K562 (cell line): ENCODE data around the gene HS3ST4. TPM values are rescaled to one million over a fixed set of nuclear protein-coding genes. Genes with fewer than 3 reads are reported as not detected.

Experiments
- ATAC-seq: fragments of 200-7000 bp; cut with Tn5 transposase; 3 replicates; pipeline ENCODE4 v1.9.1; 2020; ENCODE audit warnings: moderate library complexity
- BruUV-seq: library from RNA; stranded (reverse); fragments of 400-500 nt; replicated peaks from 2 replicates; lab custom pipeline; 2021; lab: Mats Ljungman, UMichigan
- CTCF ChIA-PET: fragments of 300-600 bp; formaldehyde crosslinking; extraction: SDS; loops from one replicate; lab custom pipeline; 2021; ENCODE audit warnings: low intra/inter-chr PET ratio; lab: Yijun Ruan, JAX
- POLR2A ChIA-PET: fragments of 300-600, 350-650 bp; sonication (Branson Sonifier 250); formaldehyde crosslinking; extraction: SDS; loops from one replicate; lab custom pipeline; 2021; ENCODE audit warnings: antibody characterized with exemption, inconsistent platforms; lab: Yijun Ruan, JAX
- DNase-seq, 4 experiments: peaks; one replicate each; pipeline versions ENCODE4 v3.0.0 to v3.0.0-alpha.2; 2011 to 2018; ENCODE audit warnings: low spot score in 3 of 4, mixed read lengths in 3 of 4; ENCODE audit errors: extremely low read depth in 1 of 4
- FAIRE-seq: peaks from 2 replicates; lab custom pipeline; 2011; peaks lifted over from hg19 to GRCh38; lab: Jason Lieb, UNC
- H2AFZ ChIP-seq: 2 replicates; pipeline ENCODE4 v1.6.0; 2011; ENCODE audit warnings: low read depth, low read length, control low read depth, inconsistent platforms
- H3K27ac ChIP-seq: fragments of 200-600 bp; 3 replicates; pipeline ENCODE4 v1.8.0; 2011; ENCODE audit warnings: low read depth, mild to moderate bottlenecking, control low read depth, inconsistent platforms, low read length, moderate library complexity, mixed read lengths; ENCODE audit errors: extremely low read depth
- H3K27me3 ChIP-seq, 2 experiments: fragments of 300-600 bp in 1 of 2; 2 replicates in 1 of 2; 3 replicates in 1 of 2; pipeline versions ENCODE4 v1.6.0 to v1.8.0; 2011; ENCODE audit warnings: inconsistent platforms in 2 of 2, low read length in 2 of 2, mild to moderate bottlenecking in 1 of 2, mixed read lengths in 1 of 2, moderate library complexity in 1 of 2; ENCODE audit not compliant: control insufficient read depth in 2 of 2, insufficient read depth in 2 of 2
- H3K36me3 ChIP-seq: fragments of 300-600 bp; 3 replicates; pipeline ENCODE4 v1.8.0; 2011; ENCODE audit warnings: mild to moderate bottlenecking, low read length, inconsistent platforms; ENCODE audit not compliant: control insufficient read depth, insufficient read depth
- H3K4me1 ChIP-seq, 2 experiments: fragments of 200-600 bp in 1 of 2; replicated peaks in 1 of 2; 2 replicates in 1 of 2; 3 replicates in 1 of 2; pipeline versions ENCODE4 v1.5.1 to v1.8.0; 2011; ENCODE audit warnings: inconsistent platforms in 2 of 2, low read length in 2 of 2, mild to moderate bottlenecking in 1 of 2, mixed read lengths in 1 of 2, moderate library complexity in 1 of 2; ENCODE audit not compliant: control insufficient read depth in 2 of 2, insufficient read depth in 2 of 2
- H3K4me2 ChIP-seq: 2 replicates; pipeline ENCODE4 v1.6.1; 2011; ENCODE audit warnings: low read length, control low read depth, inconsistent platforms, mixed read lengths; ENCODE audit not compliant: insufficient read depth
- H3K4me3 ChIP-seq: fragments of 200-600 bp; sonication (generic), shearing (Covaris generic); 2 replicates; pipeline ENCODE4 v1.5.1; 2016; ENCODE audit warnings: control low read depth, inconsistent platforms
- H3K79me2 ChIP-seq: fragments of 200-600 bp; 3 replicates; pipeline ENCODE4 v1.8.0; 2011; ENCODE audit warnings: low read length, inconsistent platforms; ENCODE audit not compliant: control insufficient read depth, insufficient read depth
- H3K9ac ChIP-seq, 2 experiments: 2 replicates each; pipeline versions ENCODE4 v1.6.0 to v1.6.1; 2011; ENCODE audit warnings: low read depth in 2 of 2, low read length in 2 of 2, control low read depth in 1 of 2, inconsistent platforms in 1 of 2, mild to moderate bottlenecking in 1 of 2, mixed read lengths in 1 of 2; ENCODE audit not compliant: insufficient read depth in 1 of 2
- H3K9me1 ChIP-seq: one replicate; pipeline ENCODE4 v1.6.0; 2011; ENCODE audit warnings: inconsistent platforms, mild to moderate bottlenecking, low read length, moderate library complexity; ENCODE audit not compliant: control insufficient read depth, insufficient read depth
- H3K9me3 ChIP-seq: replicated peaks from 2 replicates; pipeline ENCODE4 v1.5.1; 2011; ENCODE audit warnings: low read depth, low read length, inconsistent platforms; ENCODE audit not compliant: control insufficient read depth, insufficient read depth
- H4K20me1 ChIP-seq: replicated peaks from 2 replicates; pipeline ENCODE4 v1.6.1; 2011; ENCODE audit warnings: low read length, inconsistent platforms, mixed read lengths; ENCODE audit not compliant: control insufficient read depth, insufficient read depth
- CCAR2 ChIP-seq: fragments of 200-400 bp; formaldehyde crosslinking; IDR thresholded peaks from 2 replicates; pipeline ENCODE4 v1.6.1; 2017; ENCODE audit warnings: mild to moderate bottlenecking, low read depth, low read length
- DDX20 ChIP-seq: fragments of 450-650 bp; IDR thresholded peaks from 2 replicates; pipeline ENCODE4 v1.6.1; 2016; ENCODE audit warnings: missing genetic modification characterization, low read depth, mild to moderate bottlenecking, missing compliant biosample characterization, moderate library complexity
- E2F4 ChIP-seq: sonication (generic); formaldehyde crosslinking; IDR thresholded peaks from 2 replicates; pipeline ENCODE4 v1.8.0; 2022; ENCODE audit warnings: mild to moderate bottlenecking, low read depth, missing genetic modification reagents
- HNRNPL ChIP-seq: fragments of 200-400 bp; formaldehyde crosslinking; IDR thresholded peaks from 2 replicates; pipeline ENCODE4 v1.6.1; 2017; ENCODE audit warnings: low read depth, mild to moderate bottlenecking, low read length
- HOMEZ ChIP-seq: fragments of 250-450 bp; sonication (Bioruptor Pico); IDR thresholded peaks from 2 replicates; pipeline ENCODE4 v1.4.0; 2020; ENCODE audit warnings: mild to moderate bottlenecking, moderate library complexity
- KLF13 ChIP-seq: fragments of 450-650 bp; IDR thresholded peaks from 2 replicates; pipeline ENCODE4 v1.6.1; 2016; ENCODE audit warnings: missing genetic modification characterization, low read depth, mild to moderate bottlenecking, missing compliant biosample characterization, moderate library complexity, borderline replicate concordance
- MCM2 ChIP-seq: fragments of 450-650 bp; IDR thresholded peaks from 2 replicates; pipeline ENCODE4 v1.6.1; 2017; ENCODE audit warnings: low read depth, mild to moderate bottlenecking
- MCM3 ChIP-seq: fragments of 450-650 bp; IDR thresholded peaks from 2 replicates; pipeline ENCODE4 v1.6.1; 2016
- PTBP1 ChIP-seq: fragments of 200-400 bp; formaldehyde crosslinking; IDR thresholded peaks from 2 replicates; pipeline ENCODE4 v1.6.1; 2017; ENCODE audit warnings: low read depth, low read length
- RBM14 ChIP-seq: fragments of 200-400 bp; formaldehyde crosslinking; IDR thresholded peaks from 2 replicates; pipeline ENCODE4 v1.6.1; 2018; ENCODE audit warnings: low read depth, mild to moderate bottlenecking, low read length, moderate library complexity, borderline replicate concordance; ENCODE audit not compliant: insufficient read depth
- SP1 ChIP-seq: sonication (generic); formaldehyde crosslinking; IDR thresholded peaks from 2 replicates; pipeline ENCODE4 v1.8.1; 2022; ENCODE audit warnings: mild to moderate bottlenecking, missing genetic modification reagents
- ZBTB12 ChIP-seq: fragments of 250-450 bp; sonication (Bioruptor Pico); IDR thresholded peaks from 2 replicates; pipeline ENCODE4 v1.4.0; 2020
- ZNF324 ChIP-seq: fragments of 250-450 bp; sonication (Bioruptor Pico); IDR thresholded peaks from 2 replicates; pipeline ENCODE4 v1.4.0; 2020; ENCODE audit warnings: mild to moderate bottlenecking
- ZNF384 ChIP-seq: IDR thresholded peaks from 2 replicates; pipeline ENCODE4 v1.6.1; 2012; ENCODE audit warnings: low read depth, low read length, improper control_type of control experiment
- ZNF584 ChIP-seq: fragments of 200-800 bp; sonication (Bioruptor generic); IDR thresholded peaks from 2 replicates; pipeline ENCODE4 v1.6.1; 2016; ENCODE audit warnings: low read depth, mild to moderate bottlenecking, missing genetic modification characterization, missing compliant biosample characterization
- ZNF766 ChIP-seq: fragments of 200-800 bp; sonication (Bioruptor generic); conservative IDR thresholded peaks from 2 replicates; pipeline ENCODE4 v1.6.1; 2016; ENCODE audit warnings: missing genetic modification characterization, missing compliant biosample characterization
- ZNF79 ChIP-seq: fragments of 250-450 bp; sonication (Bioruptor Pico); IDR thresholded peaks from 2 replicates; pipeline ENCODE4 v1.4.0; 2020; ENCODE audit warnings: low read depth, mild to moderate bottlenecking, moderate library complexity
- WGBS: fragments of 100-300 bp; shearing (Covaris generic); methylation state at CpG from one replicate; pipeline ENCODE4 v1.1.6; 2016; ENCODE audit warnings: low coverage, mixed read lengths; ENCODE audit not compliant: insufficient coverage; ENCODE audit errors: missing lambda C conversion rate; 5-methylcytosine and 5-hydroxymethylcytosine counted together
- in situ Hi-C: fragments of 300-500 bp; cut with MboI; formaldehyde crosslinking; loops from 4 replicates; pipeline ENCODE4 v1.15.0; 2018; ENCODE audit warnings: inconsistent platforms, mixed read lengths
- intact Hi-C: fragments of 100-400 bp; cut with micrococcal nuclease; formaldehyde crosslinking; loops from 2 replicates; pipeline ENCODE4 v1.14.2; 2022
- polyA plus RNA-seq, 8 experiments: library from polyadenylated mRNA; depleted of rRNA in 4 of 8; stranded (reverse) in 5 of 8; unstranded in 3 of 8; fragments of >200 nt; fragmentation: Nextera tagmentation in 2 of 8; fragmentation: Illumina TruSeq in 1 of 8; extraction: Ambion mirVana in 2 of 8; extraction: Trizol in 1 of 8; gene quantifications; 2 replicates each; pipeline versions ENCODE4 v1.2.1 to v1.2.3, GENCODE V29; 2011 to 2014; ENCODE audit warnings: inconsistent platforms in 1 of 8, missing spikeins in 1 of 8
- total RNA-seq, 7 experiments: library from RNA; depleted of rRNA in 6 of 7; stranded (reverse); fragments of >200 nt in 6 of 7; fragmentation: Illumina TruSeq in 2 of 7; extraction: Trizol in 2 of 7; gene quantifications; 2 replicates each; pipeline versions ENCODE4 v1.2.1 to v1.2.3, GENCODE V29; 2011 to 2021; ENCODE audit warnings: low replicate concordance in 1 of 7
- TF ChIP-seq, protein P1 (sequence below): fragments of 250-450 bp; sonication (Bioruptor Pico); IDR thresholded peaks from 2 replicates; pipeline ENCODE4 v1.5.1; 2021; ENCODE audit warnings: mild to moderate bottlenecking

The HS3ST4 gene
- total and polyA plus RNA-seq, 9 of the 15 experiments (the other 6 are each of a cell fraction or from before 2014, with no cell fraction given) = not detected

DNA sequence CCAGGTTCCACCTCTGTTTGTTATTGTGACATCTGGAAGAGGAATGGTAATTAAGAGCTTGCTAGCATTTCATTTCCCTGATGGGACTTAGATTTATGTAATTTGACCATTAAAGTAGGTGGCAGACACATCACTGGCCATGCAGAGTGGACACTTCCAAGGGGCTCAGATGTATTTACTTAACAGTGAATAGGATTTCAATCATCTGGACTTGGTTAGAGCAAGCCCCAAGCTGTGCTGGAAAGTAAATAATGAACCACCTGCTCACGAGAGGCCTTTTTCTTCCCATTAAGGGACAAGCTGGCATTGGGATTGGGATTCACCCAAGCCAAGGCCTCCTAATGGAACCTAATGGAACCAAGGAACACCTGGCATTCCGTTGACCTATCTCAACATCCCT lies 395.3 kb downstream of the HS3ST4 start (continued):
- TF ChIP-seq HOMEZ (CRISPR knock-in tag) (no peak), ZNF79 (CRISPR knock-in tag) (no peak), DDX20 (tag) (no peak), MCM3 (no peak)

DNA sequence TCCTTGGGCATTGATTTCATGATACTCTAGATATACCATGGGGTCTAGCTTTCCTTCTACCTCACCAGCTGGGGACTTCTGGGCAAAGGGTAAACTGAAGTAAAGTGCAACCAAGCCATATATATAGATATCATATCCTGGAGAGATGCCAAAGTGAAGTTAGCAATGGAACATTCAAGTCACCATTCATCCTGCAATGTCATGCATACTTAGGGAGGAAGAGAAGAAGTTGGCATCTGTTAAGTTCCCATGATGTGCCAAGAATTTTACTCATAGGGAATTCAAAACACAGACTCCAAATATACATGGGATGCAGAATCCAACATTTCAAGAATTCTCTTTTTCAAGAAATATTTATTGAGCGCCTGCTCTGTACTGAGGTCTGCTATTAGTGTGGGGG lies 399.8 kb downstream of the HS3ST4 start:
- ChIA-PET POLR2A (no interaction called here), CTCF (no interaction called here)
- intact Hi-C loops (loop anchor here (10.0 kb wide), 1 partner anchor 367 kb away; no protein-coding TSS in a partner anchor), in situ Hi-C loops (no loop called here)
- Histone ChIP-seq H3K9me3 (no peaks in the 10 kb centered on the region), H3K27me3 (no peaks in the 10 kb centered on the region), H4K20me1 (no peaks in the 10 kb centered on the region), H3K79me2 (no peaks in the 10 kb centered on the region), H3K4me3 (no peak overlapping the region), H3K9me1 (no peaks in the 10 kb centered on the region), H2AFZ (no peak overlapping the region), H3K4me1 (no peaks in the 10 kb centered on the region), H3K4me2 (no peak overlapping the region), H3K36me3 (no peaks in the 10 kb centered on the region), H3K9ac (no peak overlapping the region), H3K27ac (no peak overlapping the region)
- DNase-seq (no peak), FAIRE-seq (no peak), ATAC-seq (no peak)
- 0% methylated on average over 1 of the region's 1 CpG for WGBS
- BruUV-seq = no TSS peak
- no peak for TF ChIP-seq RBM14
- TF ChIP-seq SP1 (CRISPR knock-in tag) = no peak
- TF ChIP-seq, protein P1, sequence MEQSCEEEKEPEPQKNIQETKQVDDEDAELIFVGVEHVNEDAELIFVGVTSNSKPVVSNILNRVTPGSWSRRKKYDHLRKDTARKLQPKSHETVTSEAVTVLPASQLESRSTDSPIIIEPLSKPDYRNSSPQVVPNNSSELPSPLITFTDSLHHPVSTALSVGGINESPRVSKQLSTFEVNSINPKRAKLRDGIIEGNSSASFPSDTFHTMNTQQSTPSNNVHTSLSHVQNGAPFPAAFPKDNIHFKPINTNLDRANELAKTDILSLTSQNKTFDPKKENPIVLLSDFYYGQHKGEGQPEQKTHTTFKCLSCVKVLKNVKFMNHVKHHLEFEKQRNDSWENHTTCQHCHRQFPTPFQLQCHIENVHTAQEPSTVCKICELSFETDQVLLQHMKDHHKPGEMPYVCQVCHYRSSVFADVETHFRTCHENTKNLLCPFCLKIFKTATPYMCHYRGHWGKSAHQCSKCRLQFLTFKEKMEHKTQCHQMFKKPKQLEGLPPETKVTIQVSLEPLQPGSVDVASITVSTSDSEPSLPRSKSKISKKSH (CRISPR knock-in tag) = no peak
- TF ChIP-seq KLF13 (tag) = no peak
- no peak for TF ChIP-seq MCM2
- TF ChIP-seq ZNF324 (CRISPR knock-in tag) = no peak
- TF ChIP-seq ZBTB12 (CRISPR knock-in tag) = no peak
- no peak for TF ChIP-seq ZNF766
- no peak for TF ChIP-seq ZNF384
- TF ChIP-seq HNRNPL = no peak
- no peak for TF ChIP-seq ZNF584 (CRISPR knock-in tag)
- TF ChIP-seq PTBP1 = no peak
- TF ChIP-seq CCAR2 = no peak
- no peak for TF ChIP-seq E2F4
